H1 (cell line): ENCODE measurements around the gene ACAP3. TPM values are rescaled to one million over a fixed set of nuclear protein-coding genes. Genes with fewer than 3 reads are reported as not detected.
A peak's percentile ranks its signal among the peaks of the same experiment; 100 is the strongest.

Experiments used
- CTCF ChIA-PET: fragments of 300-600 bp; sonication (Branson Sonifier 250); formaldehyde crosslinking; loops from one replicate; lab custom pipeline; 2021; ENCODE audit not compliant: partially characterized antibody; lab: Charles Lee
- POLR2A ChIA-PET: fragments of 300-600 bp; sonication (Branson Sonifier 250); formaldehyde crosslinking; loops from one replicate; lab custom pipeline; 2021; ENCODE audit warnings: inconsistent platforms; ENCODE audit not compliant: partially characterized antibody; lab: Charles Lee
- DNase-seq, 2 experiments: peaks; one replicate each; pipeline versions ENCODE4 v3.0.0 to v3.0.0-alpha.2; 2010 to 2022; ENCODE audit warnings: low spot score in 2 of 2, low read depth in 1 of 2, mixed read lengths in 1 of 2
- FAIRE-seq: peaks from 2 replicates; lab custom pipeline; 2011; peaks lifted over from hg19 to GRCh38; lab: Jason Lieb, UNC
- H2AFZ ChIP-seq: 2 replicates; pipeline ENCODE4 v1.8.1; 2012; ENCODE audit warnings: low read length, inconsistent platforms
- H2AK5ac ChIP-seq: 2 replicates; pipeline ENCODE4 v1.6.1; 2013; ENCODE audit warnings: low read depth, low read length
- H2BK120ac ChIP-seq: replicated peaks from 2 replicates; pipeline ENCODE3; 2013; ENCODE audit warnings: low read depth, low read length, inconsistent platforms
- H2BK12ac ChIP-seq: 2 replicates; pipeline ENCODE4 v1.6.1; 2013; ENCODE audit warnings: low read depth, low read length
- H2BK15ac ChIP-seq: 2 replicates; pipeline ENCODE4 v1.6.1; 2013; ENCODE audit warnings: low read length
- H2BK20ac ChIP-seq: 2 replicates; pipeline ENCODE4 v1.6.1; 2013; ENCODE audit warnings: low read length
- H2BK5ac ChIP-seq: 2 replicates; pipeline ENCODE4 v1.6.1; 2013; ENCODE audit warnings: low read depth, low read length
- H3K14ac ChIP-seq: 2 replicates; pipeline ENCODE4 v1.6.1; 2013; ENCODE audit warnings: inconsistent platforms; ENCODE audit not compliant: insufficient read length
- H3K18ac ChIP-seq: 2 replicates; pipeline ENCODE4 v1.6.1; 2013; ENCODE audit warnings: low read length; ENCODE audit errors: extremely low read depth
- H3K23ac ChIP-seq: 2 replicates; pipeline ENCODE4 v1.6.1; 2013; ENCODE audit warnings: inconsistent platforms; ENCODE audit not compliant: insufficient read length
- H3K23me2 ChIP-seq: 2 replicates; pipeline ENCODE4 v1.6.1; 2013; ENCODE audit warnings: low read depth, low read length
- H3K27ac ChIP-seq: 2 replicates; pipeline ENCODE4 v1.6.1; 2011; ENCODE audit warnings: low read depth, low read length, inconsistent platforms
- H3K27me3 ChIP-seq, 4 experiments: replicated peaks in 1 of 4; 1 replicate in 1 of 4; 2 replicates in 3 of 4; pipeline versions ENCODE4 v1.6.1 to v1.8.1; 2011 to 2013; ENCODE audit warnings: low read length in 3 of 4, mild to moderate bottlenecking in 3 of 4, inconsistent platforms in 2 of 4, mixed read lengths in 2 of 4, moderate library complexity in 1 of 4; ENCODE audit not compliant: control insufficient read depth in 3 of 4, insufficient read depth in 3 of 4; ENCODE audit errors: extremely low read depth in 1 of 4
- H3K36me3 ChIP-seq, 4 experiments: 2 replicates each; pipeline versions ENCODE4 v1.6.1 to v1.8.1; 2011 to 2013; ENCODE audit warnings: mild to moderate bottlenecking in 4 of 4, low read length in 3 of 4, moderate library complexity in 2 of 4, control low read depth in 1 of 4, inconsistent platforms in 1 of 4; ENCODE audit not compliant: insufficient read depth in 4 of 4, control insufficient read depth in 2 of 4
- H3K4ac ChIP-seq: replicated peaks from 2 replicates; pipeline ENCODE3; 2013; ENCODE audit warnings: low read length, low read depth, mixed read lengths, inconsistent platforms; ENCODE audit not compliant: insufficient read length
- H3K4me1 ChIP-seq, 4 experiments: replicated peaks in 1 of 4; 1 replicate in 1 of 4; 2 replicates in 3 of 4; pipeline versions ENCODE4 v1.6.1 to v1.8.1; 2011 to 2013; ENCODE audit warnings: low read length in 3 of 4, inconsistent platforms in 2 of 4, mixed read lengths in 1 of 4; ENCODE audit not compliant: insufficient read depth in 4 of 4, control insufficient read depth in 3 of 4
- H3K4me2 ChIP-seq, 2 experiments: 2 replicates each; pipeline versions ENCODE4 v1.6.1 to v1.8.1; 2011 to 2013; ENCODE audit warnings: low read depth in 2 of 2, low read length in 2 of 2, control low read depth in 1 of 2, inconsistent platforms in 1 of 2, mild to moderate bottlenecking in 1 of 2; ENCODE audit not compliant: insufficient read depth in 1 of 2
- H3K4me3 ChIP-seq, 4 experiments: fragments of 200-600, 300-600 bp in 1 of 4; sonication (generic), shearing (Covaris generic), sonication (Bioruptor Twin) in 1 of 4; 2 replicates each; pipeline versions ENCODE4 v1.5.1 to v1.8.1; 2011 to 2016; ENCODE audit warnings: low read length in 4 of 4, low read depth in 3 of 4, control low read depth in 2 of 4, inconsistent platforms in 2 of 4, mild to moderate bottlenecking in 2 of 4, mixed read lengths in 1 of 4, moderate library complexity in 1 of 4; ENCODE audit not compliant: insufficient read depth in 2 of 4; ENCODE audit errors: extremely low read depth in 1 of 4
- H3K56ac ChIP-seq: replicated peaks from 2 replicates; pipeline ENCODE3; 2013; ENCODE audit warnings: low read depth, mild to moderate bottlenecking, mixed read lengths, low read length, inconsistent platforms; ENCODE audit not compliant: insufficient read length
- H3K79me1 ChIP-seq: 2 replicates; pipeline ENCODE4 v1.6.1; 2013; ENCODE audit warnings: low read depth, low read length, control low read depth
- H3K79me2 ChIP-seq, 2 experiments: 2 replicates each; pipeline versions ENCODE4 v1.6.1 to v1.8.1; 2012 to 2013; ENCODE audit warnings: low read length in 2 of 2, mild to moderate bottlenecking in 2 of 2, inconsistent platforms in 1 of 2; ENCODE audit not compliant: insufficient read depth in 2 of 2, control insufficient read depth in 1 of 2
- H3K9ac ChIP-seq, 4 experiments: replicated peaks in 1 of 4; 1 replicate in 1 of 4; 2 replicates in 3 of 4; pipeline versions ENCODE4 v1.6.1 to v1.8.1; 2011 to 2013; ENCODE audit warnings: low read depth in 3 of 4, low read length in 3 of 4, control low read depth in 2 of 4, mild to moderate bottlenecking in 2 of 4, moderate library complexity in 2 of 4, inconsistent platforms in 1 of 4; ENCODE audit errors: extremely low read depth in 1 of 4
- H3K9me3 ChIP-seq, 2 experiments: 2 replicates each; pipeline versions ENCODE4 v1.6.1 to v1.8.1; 2012 to 2013; ENCODE audit warnings: mild to moderate bottlenecking in 2 of 2, moderate library complexity in 2 of 2, control low read depth in 1 of 2, inconsistent platforms in 1 of 2, low read depth in 1 of 2, low read length in 1 of 2, mixed read lengths in 1 of 2; ENCODE audit not compliant: insufficient read depth in 2 of 2
- H4K20me1 ChIP-seq, 2 experiments: replicated peaks in 1 of 2; 2 replicates each; pipeline versions ENCODE3 to v1.8.1; 2011 to 2013; ENCODE audit warnings: inconsistent platforms in 2 of 2, low read length in 2 of 2, mild to moderate bottlenecking in 1 of 2; ENCODE audit not compliant: insufficient read depth in 2 of 2, control insufficient read depth in 1 of 2
- H4K5ac ChIP-seq: 2 replicates; pipeline ENCODE4 v1.6.1; 2013; ENCODE audit warnings: low read length, low read depth, mixed read lengths, inconsistent platforms; ENCODE audit not compliant: insufficient read length
- H4K8ac ChIP-seq: 2 replicates; pipeline ENCODE4 v1.8.0; 2013; ENCODE audit warnings: mild to moderate bottlenecking, moderate library complexity, low read length, inconsistent platforms; ENCODE audit not compliant: insufficient read depth; ENCODE audit errors: extremely low read depth
- H4K91ac ChIP-seq: replicated peaks from 2 replicates; pipeline ENCODE3; 2013; ENCODE audit warnings: low read length, mixed read lengths, inconsistent platforms; ENCODE audit not compliant: insufficient read length
- KDM4A ChIP-seq: IDR thresholded peaks from one replicate; pipeline ENCODE4 v1.7.1; 2012; ENCODE audit warnings: low read depth, mild to moderate bottlenecking, moderate library complexity, low read length, inconsistent platforms; ENCODE audit not compliant: severe bottlenecking
- MAX ChIP-seq: IDR thresholded peaks from 2 replicates; pipeline ENCODE4 v1.6.1; 2012; ENCODE audit warnings: inconsistent platforms
- SP4 ChIP-seq: IDR thresholded peaks from 2 replicates; pipeline ENCODE4 v1.6.1; 2012; ENCODE audit warnings: low read length, inconsistent platforms
- WGBS, 2 experiments: shearing (Covaris generic) in 1 of 2; methylation state at CpG; one replicate each; pipeline versions ENCODE4 v1.1.6 to v1.1.7; 2013 to 2015; ENCODE audit warnings: low lambda C conversion rate in 2 of 2, mixed read lengths in 2 of 2, inconsistent platforms in 1 of 2, low coverage in 1 of 2, missing lambda C conversion rate in 1 of 2; ENCODE audit not compliant: insufficient replicate concordance in 2 of 2, insufficient coverage in 1 of 2, insufficient read length in 1 of 2; ENCODE audit errors: extremely low coverage in 1 of 2, missing lambda C conversion rate in 1 of 2; 5-methylcytosine and 5-hydroxymethylcytosine counted together
- polyA plus RNA-seq, 7 experiments: library from polyadenylated mRNA; depleted of rRNA in 3 of 7; stranded (reverse) in 5 of 7; unstranded in 2 of 7; fragments of >200 nt in 5 of 7; fragments of 200-250 nt in 2 of 7; gene quantifications; 1 replicate in 5 of 7; 2 replicates in 1 of 7; 4 replicates in 1 of 7; pipeline versions ENCODE4 v1.2.1 to v1.2.3, GENCODE V29; 2011 to 2013; ENCODE audit warnings: missing spikeins in 2 of 7, mixed read lengths in 2 of 7
- total RNA-seq: library from RNA; stranded (reverse); fragmentation: NEBNext Ultra II Directional; extraction: Animal tissue kit (Norgen Biotek cat#: 25700); gene quantifications from 2 replicates; pipeline ENCODE4 v1.2.1, GENCODE V29; 2021

ACAP3 gene
- total and polyA plus RNA-seq, 2 of the 8 experiments (the other 6 are each of a cell fraction or from before 2014, with no cell fraction given): 14.8 to 28.3 TPM

DNA sequence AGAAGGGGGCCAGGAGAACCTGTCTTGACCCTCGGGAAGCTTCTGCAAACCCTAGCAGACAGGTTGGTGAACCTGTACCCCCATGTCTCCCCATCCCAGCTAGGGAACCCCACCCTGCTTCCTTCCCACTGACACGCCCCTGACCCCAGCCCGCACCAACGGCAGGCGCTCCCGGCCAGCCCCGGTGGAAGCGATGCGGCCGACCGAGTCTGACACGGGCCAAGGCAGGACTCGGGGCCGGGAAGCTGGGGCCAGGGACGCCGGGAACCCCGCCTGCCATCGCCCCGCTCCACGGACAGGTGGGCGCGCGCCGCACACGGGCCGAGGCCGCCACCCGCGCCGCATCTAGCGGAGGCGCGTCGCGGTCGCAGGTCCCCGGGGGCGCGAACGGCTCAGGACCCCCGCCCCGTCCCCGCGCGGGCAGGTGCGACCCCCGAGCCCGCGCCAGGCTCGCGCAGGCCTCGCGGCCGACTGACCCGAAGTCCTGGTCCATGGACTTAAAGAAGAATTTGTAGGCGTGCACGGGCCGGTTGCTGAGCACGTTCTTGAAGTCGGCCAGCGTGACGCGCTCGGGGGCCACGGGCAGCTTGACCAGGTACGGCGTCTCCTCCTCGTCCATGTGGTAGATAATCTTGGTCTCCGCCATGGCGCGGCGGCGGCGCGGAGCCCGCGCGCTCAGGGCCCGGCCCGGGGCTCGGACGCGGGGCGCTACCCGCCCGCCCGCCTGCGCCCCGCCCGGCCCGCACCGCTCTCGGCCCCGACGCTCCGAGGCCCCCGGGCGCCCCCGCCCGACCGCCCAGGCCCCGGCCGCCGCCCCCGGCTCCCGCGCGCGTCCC, 40.9 kb upstream of the ACAP3 start:
- H4K20me1 ChIP-seq: peaks cover 16 to 36% of the 10 kb centered on the region in 2 experiments
- peaks cover 0 to 28% of the 10 kb centered on the region in 2 experiments; a peak in 3 of 4 replicates for H3K79me2 ChIP-seq
- H3K27me3 ChIP-seq: no peaks in the 10 kb centered on the region; a peak in 2 of 7 replicates
- peak overlapping the region; percentile 81 for H4K91ac ChIP-seq
- H2BK5ac ChIP-seq: 0 out of 2 replicates have a peak overlapping the region, but pooled peaks have one; percentile 7
- H3K4me3 ChIP-seq: peak overlapping the region; percentile 60 to 84 (median 65)
- H3K79me1 ChIP-seq: peaks cover 17% of the 10 kb centered on the region
- no peak overlapping the region for H3K14ac ChIP-seq
- peak overlapping the region; percentile 68; the same call in 1 of the 2 replicates for H4K8ac ChIP-seq
- peaks cover 14% of the 10 kb centered on the region; the same call in 1 of the 2 replicates for H3K23me2 ChIP-seq
- no peak overlapping the region for H2BK15ac ChIP-seq
- no peak for FAIRE-seq
- no peak overlapping the region for H3K56ac ChIP-seq
- no peak overlapping the region for H3K23ac ChIP-seq
- DNase-seq: no peak
- peaks cover 0 to 38% (median 27%) of the 10 kb centered on the region in 4 experiments; a peak in 6 of 7 replicates for H3K4me1 ChIP-seq
- H3K9me3 ChIP-seq: no peaks in the 10 kb centered on the region
- H3K9ac ChIP-seq: peak overlapping the region in 3 of 4 experiments; percentile 34 to 77 (median 49); a peak in 6 of 7 replicates
- no peak overlapping the region; the same call in 1 of the 2 replicates for H3K18ac ChIP-seq
- H2AFZ ChIP-seq: no peak overlapping the region
- ChIA-PET POLR2A (interaction anchor here (0.7 to 2.3 kb wide), 15 partner anchors 14 to 90 kb away, joined by 3 to 13 read pairs (median 4); partner anchors contain the start of genes AURKAIP1, CCNL2 and TAS1R3), CTCF (interaction anchor here (0.6 to 2.1 kb wide), 20 partner anchors 9 to 1033 kb away, joined by 3 to 15 read pairs (median 3); partner anchors contain the start of gene AURKAIP1)
- H4K5ac ChIP-seq: no peak overlapping the region
- H3K36me3 ChIP-seq: no peaks in the 10 kb centered on the region
- TF ChIP-seq KDM4A (peak; percentile 11), SP4 (no peak), MAX (0 out of 2 replicates have a peak, but pooled peaks have one; percentile 29)
- H2BK120ac ChIP-seq: no peak overlapping the region
- H3K4me2 ChIP-seq: peak overlapping the region; percentile 75 to 78
- H3K4ac ChIP-seq: no peak overlapping the region
- H3K27ac ChIP-seq: no peak overlapping the region; the same call in 1 of the 2 replicates
- WGBS, 2 experiments: 2% methylated on average over 40 of the region's 109 CpGs; no CpG with 5 or more reads in 1 of the 2 experiments
- no peak overlapping the region for H2BK12ac ChIP-seq
- H2AK5ac ChIP-seq: no peak overlapping the region
- no peak overlapping the region for H2BK20ac ChIP-seq
